Activated T-cell treated with anti-CD3 and anti-CD28 coated beads, Interleukin-2, amount 50 U/mL, for 4 hours (primary cell): ENCODE data around the gene NCAM2. TPM values are rescaled to one million over a fixed set of nuclear protein-coding genes. Genes with fewer than 3 reads are reported as not detected.
"Not testable (repeated sequence)": the region's sequence is repeated elsewhere in the genome, so short reads cannot be mapped to it uniquely, and the experiment has no call there.

Experiments
- ATAC-seq, 2 donors: fragments of 200-7000 bp; cut with Tn5 transposase; one replicate each; pipeline ENCODE4 v1.10.0; 2021
- DNase-seq: peaks from one replicate; pipeline ENCODE4 v3.0.0-alpha.2; 2020
- H3K27me3 Mint-ChIP-seq: one replicate; pipeline ENCODE4 v1.8.0; 2021; ENCODE audit warnings: low read depth, mixed read lengths
- H3K36me3 Mint-ChIP-seq: one replicate; pipeline ENCODE4 v1.8.0; 2022; ENCODE audit warnings: mixed read lengths; ENCODE audit not compliant: insufficient read depth
- H3K4me1 Mint-ChIP-seq: one replicate; pipeline ENCODE4 v1.8.0; 2021; ENCODE audit warnings: low read depth, mixed read lengths
- H3K4me3 Mint-ChIP-seq: one replicate; pipeline ENCODE4 v1.8.0; 2021; ENCODE audit warnings: mild to moderate bottlenecking, moderate library complexity, mixed read lengths
- H3K9me3 Mint-ChIP-seq: one replicate; pipeline ENCODE4 v1.8.0; 2021; ENCODE audit warnings: mixed read lengths
- total RNA-seq, 3 donors: library from RNA; stranded (reverse); gene quantifications; one replicate each; pipeline ENCODE4 v1.2.1, GENCODE V29; 2021

NCAM2 gene
- total RNA-seq, 3 donors from 2014 or later, result not detected

- no peak overlapping the region for H3K4me3 Mint-ChIP-seq
- no peak for DNase-seq
- no peaks in the 10 kb centered on the region for H3K27me3 Mint-ChIP-seq
- H3K4me1 Mint-ChIP-seq, result no peaks in the 10 kb centered on the region
- H3K36me3 Mint-ChIP-seq, result no peaks in the 10 kb centered on the region
- H3K9me3 Mint-ChIP-seq, result peaks cover 6% of the 10 kb centered on the region
- no peak for ATAC-seq
These were observed 369.4 kb downstream of the NCAM2 start for GRCh38 chr21:21367583-21367982.

- H3K27me3 Mint-ChIP-seq, result no peaks in the 10 kb centered on the region
- no peaks in the 10 kb centered on the region for H3K4me1 Mint-ChIP-seq
- H3K4me3 Mint-ChIP-seq, result no peak overlapping the region
- DNase-seq (no peak), ATAC-seq (no peak)
- H3K9me3 Mint-ChIP-seq, result peaks cover 6% of the 10 kb centered on the region
- H3K36me3 Mint-ChIP-seq, result no peaks in the 10 kb centered on the region
These were observed 375.8 kb downstream of the NCAM2 start for GRCh38 chr21:21373969-21374368.

GRCh38 chr21:21383126-21383525 is 384.9 kb downstream of the NCAM2 start:
- ATAC-seq (no peak), DNase-seq (no peak)
- Mint-ChIP-seq H3K4me1 (no peaks in the 10 kb centered on the region), H3K9me3 (peaks cover 12% of the 10 kb centered on the region), H3K27me3 (no peaks in the 10 kb centered on the region), H3K36me3 (no peaks in the 10 kb centered on the region), H3K4me3 (no peak overlapping the region)

GRCh38 chr21:21384977-21385376 is 386.8 kb downstream of the NCAM2 start:
- Mint-ChIP-seq H3K4me1 (no peaks in the 10 kb centered on the region), H3K4me3 (no peak overlapping the region), H3K9me3 (peaks cover 16% of the 10 kb centered on the region), H3K27me3 (no peaks in the 10 kb centered on the region), H3K36me3 (no peaks in the 10 kb centered on the region)
- ATAC-seq (no peak), DNase-seq (no peak)

GRCh38 chr21:21385404-21385803 is 387.2 kb downstream of the NCAM2 start:
- ATAC-seq, result no peak
- Mint-ChIP-seq H3K4me1 (no peaks in the 10 kb centered on the region), H3K27me3 (no peaks in the 10 kb centered on the region), H3K36me3 (no peaks in the 10 kb centered on the region), H3K9me3 (peaks cover 16% of the 10 kb centered on the region), H3K4me3 (no peak overlapping the region)
- DNase-seq, result no peak

- DNase-seq, result no peak
- Mint-ChIP-seq H3K36me3 (no peaks in the 10 kb centered on the region), H3K4me3 (no peak overlapping the region), H3K9me3 (peaks cover 8% of the 10 kb centered on the region), H3K27me3 (no peaks in the 10 kb centered on the region), H3K4me1 (no peaks in the 10 kb centered on the region)
- ATAC-seq, result no peak
These were observed 389.7 kb downstream of the NCAM2 start for GRCh38 chr21:21387916-21388315.

GRCh38 chr21:21394064-21394463 is 395.9 kb downstream of the NCAM2 start:
- no peaks in the 10 kb centered on the region for H3K36me3 Mint-ChIP-seq

GRCh38 chr21:21396424-21396823 is 398.2 kb downstream of the NCAM2 start:
- Mint-ChIP-seq H3K36me3 (no peaks in the 10 kb centered on the region), H3K9me3 (peaks cover 18% of the 10 kb centered on the region), H3K27me3 (no peaks in the 10 kb centered on the region), H3K4me1 (no peaks in the 10 kb centered on the region), H3K4me3 (no peak overlapping the region)
- ATAC-seq, result no peak
- no peak for DNase-seq

More at GRCh38 chr21:21394064-21394463, 395.9 kb downstream of the NCAM2 start:
- ATAC-seq, result no peak
- DNase-seq, result no peak
- Mint-ChIP-seq H3K4me3 (no peak overlapping the region), H3K27me3 (no peaks in the 10 kb centered on the region), H3K9me3 (peaks cover 22% of the 10 kb centered on the region), H3K4me1 (no peaks in the 10 kb centered on the region)

GRCh38 chr21:21397464-21397863 is 399.3 kb downstream of the NCAM2 start:
- no peak overlapping the region for H3K4me3 Mint-ChIP-seq
- H3K4me1 Mint-ChIP-seq, result no peaks in the 10 kb centered on the region
- DNase-seq, result no peak
- no peaks in the 10 kb centered on the region for H3K27me3 Mint-ChIP-seq
- no peak for ATAC-seq
- peaks cover 19% of the 10 kb centered on the region for H3K9me3 Mint-ChIP-seq
- H3K36me3 Mint-ChIP-seq, result no peaks in the 10 kb centered on the region

GRCh38 chr21:21401444-21401843 is 403.2 kb downstream of the NCAM2 start:
- Mint-ChIP-seq H3K36me3 (no peaks in the 10 kb centered on the region), H3K4me3 (no peak overlapping the region), H3K4me1 (no peaks in the 10 kb centered on the region), H3K9me3 (peaks cover 7% of the 10 kb centered on the region), H3K27me3 (no peaks in the 10 kb centered on the region)
- ATAC-seq (no peak), DNase-seq (no peak)

GRCh38 chr21:21402187-21402586 is 404.0 kb downstream of the NCAM2 start:
- not testable (repeated sequence) for H3K27me3 Mint-ChIP-seq, ATAC-seq

GRCh38 chr21:21404261-21404660 is 406.1 kb downstream of the NCAM2 start:
- H3K27me3 Mint-ChIP-seq, ATAC-seq, H3K4me1 Mint-ChIP-seq, H3K4me3 Mint-ChIP-seq, DNase-seq, H3K36me3 Mint-ChIP-seq, H3K9me3 Mint-ChIP-seq: not testable (repeated sequence)

More at GRCh38 chr21:21402187-21402586, 404.0 kb downstream of the NCAM2 start:
- not testable (repeated sequence) for H3K4me1 Mint-ChIP-seq, H3K9me3 Mint-ChIP-seq, H3K4me3 Mint-ChIP-seq, H3K36me3 Mint-ChIP-seq, DNase-seq

GRCh38 chr21:21406921-21407320 is 408.7 kb downstream of the NCAM2 start:
- Mint-ChIP-seq H3K4me3 (no peak overlapping the region), H3K27me3 (no peaks in the 10 kb centered on the region), H3K36me3 (no peaks in the 10 kb centered on the region), H3K9me3 (peaks cover 9% of the 10 kb centered on the region), H3K4me1 (no peaks in the 10 kb centered on the region)
- DNase-seq, result no peak
- no peak for ATAC-seq

GRCh38 chr21:21412096-21412495 is 413.9 kb downstream of the NCAM2 start:
- Mint-ChIP-seq H3K9me3 (peaks cover 5% of the 10 kb centered on the region), H3K4me1 (no peaks in the 10 kb centered on the region), H3K36me3 (no peaks in the 10 kb centered on the region), H3K27me3 (no peaks in the 10 kb centered on the region), H3K4me3 (no peak overlapping the region)
- DNase-seq, result no peak
- no peak for ATAC-seq

- H3K9me3 Mint-ChIP-seq, result peaks cover 5% of the 10 kb centered on the region
- H3K4me3 Mint-ChIP-seq, result no peak overlapping the region
- H3K4me1 Mint-ChIP-seq, result no peaks in the 10 kb centered on the region
- no peak for ATAC-seq
- DNase-seq, result no peak
- no peaks in the 10 kb centered on the region for H3K36me3 Mint-ChIP-seq
- H3K27me3 Mint-ChIP-seq, result no peaks in the 10 kb centered on the region
These were observed 417.5 kb downstream of the NCAM2 start for GRCh38 chr21:21415741-21416140.

GRCh38 chr21:21434944-21435343 is 436.7 kb downstream of the NCAM2 start:
- no peaks in the 10 kb centered on the region for H3K36me3 Mint-ChIP-seq
- H3K27me3 Mint-ChIP-seq, result no peaks in the 10 kb centered on the region
- peaks cover 5% of the 10 kb centered on the region for H3K9me3 Mint-ChIP-seq
- ATAC-seq, result no peak
- DNase-seq, result no peak
- H3K4me1 Mint-ChIP-seq, result no peaks in the 10 kb centered on the region
- H3K4me3 Mint-ChIP-seq, result no peak overlapping the region
